MM.1S (cell line): ENCODE results near the gene TMEM178B.

ENCODE experiments used
- DNase-seq: peaks from one replicate; pipeline ENCODE4 v3.0.0-alpha.2; 2015
- H2AFZ ChIP-seq: fragments of 300-600 bp; sonication (generic); 2 replicates; pipeline ENCODE4 v1.6.0; 2016; ENCODE audit warnings: antibody characterized with exemption, low read length
- H3F3A ChIP-seq: fragments of 300-600 bp; sonication (generic); 2 replicates; pipeline ENCODE4 v1.6.1; 2016; ENCODE audit warnings: mild to moderate bottlenecking, antibody characterized with exemption, low read length, moderate library complexity, mixed read lengths; ENCODE audit not compliant: insufficient read depth
- H3K27ac ChIP-seq: fragments of 300-600 bp; sonication (generic); 2 replicates; pipeline ENCODE4 v1.5.1; 2016; ENCODE audit warnings: mild to moderate bottlenecking, low read length
- H3K27me3 ChIP-seq: fragments of 300-600 bp; sonication (generic); replicated peaks from 2 replicates; pipeline ENCODE4 v1.6.0; 2016; ENCODE audit warnings: low read length; ENCODE audit not compliant: insufficient read depth
- H3K36me3 ChIP-seq: fragments of 300-600 bp; sonication (generic); replicated peaks from 2 replicates; pipeline ENCODE4 v1.6.1; 2016; ENCODE audit warnings: mild to moderate bottlenecking, low read length, mixed read lengths; ENCODE audit not compliant: insufficient read depth
- H3K4me1 ChIP-seq: fragments of 300-600 bp; sonication (generic); 2 replicates; pipeline ENCODE4 v1.6.1; 2016; ENCODE audit warnings: low read length, mixed read lengths
- H3K4me2 ChIP-seq: fragments of 300-600 bp; sonication (generic); 2 replicates; pipeline ENCODE4 v1.6.0; 2016; ENCODE audit warnings: low read depth, low read length
- H3K4me3 ChIP-seq: fragments of 300-600 bp; sonication (generic); 2 replicates; pipeline ENCODE4 v1.5.1; 2016; ENCODE audit warnings: low read length, mixed read lengths
- H3K79me2 ChIP-seq: fragments of 300-600 bp; sonication (generic); 2 replicates; pipeline ENCODE4 v1.6.1; 2016; ENCODE audit warnings: mixed run types, low read length, mixed read lengths
- H3K9ac ChIP-seq: fragments of 300-600 bp; sonication (generic); 2 replicates; pipeline ENCODE4 v1.6.1; 2016; ENCODE audit warnings: low read length, mixed read lengths
- H3K9me2 ChIP-seq: fragments of 300-600 bp; sonication (generic); replicated peaks from 2 replicates; pipeline ENCODE4 v1.6.1; 2016; ENCODE audit warnings: mild to moderate bottlenecking, low read length, mixed read lengths; ENCODE audit not compliant: insufficient read depth
- H3K9me3 ChIP-seq: fragments of 300-600 bp; sonication (generic); replicated peaks from 2 replicates; pipeline ENCODE4 v1.6.1; 2016; ENCODE audit warnings: mild to moderate bottlenecking, low read length, mixed read lengths; ENCODE audit not compliant: insufficient read depth
- H4K20me1 ChIP-seq: fragments of 300-600 bp; sonication (generic); 2 replicates; pipeline ENCODE4 v1.6.1; 2016; ENCODE audit warnings: mild to moderate bottlenecking, low read length, moderate library complexity, mixed read lengths; ENCODE audit not compliant: insufficient read depth
- CTCF ChIP-seq: fragments of 300-600 bp; sonication (generic); IDR thresholded peaks from 2 replicates; pipeline ENCODE4 v1.5.1; 2016; ENCODE audit warnings: antibody characterized with exemption, low read length, mixed read lengths
- EZH2 ChIP-seq: fragments of 300-600 bp; sonication (generic); optimal IDR thresholded peaks from 2 replicates; pipeline ENCODE3; 2017; ENCODE audit warnings: low read depth, mild to moderate bottlenecking, antibody characterized with exemption, low read length, mixed read lengths
- EZH2phosphoT487 ChIP-seq: fragments of 300-600 bp; sonication (generic); IDR thresholded peaks from 2 replicates; pipeline ENCODE4 v1.6.1; 2018; ENCODE audit warnings: antibody characterized with exemption, low read length

Gene TMEM178B

GRCh38 chr7:141406347-141406746 lies 332.5 kb downstream of the TMEM178B start:
- Histone ChIP-seq H3K4me1 (no peaks in the 10 kb centered on the region), H4K20me1 (no peaks in the 10 kb centered on the region), H3K9ac (no peak overlapping the region), H3K4me2 (no peak overlapping the region), H3K9me2 (no peaks in the 10 kb centered on the region), H3K9me3 (no peaks in the 10 kb centered on the region), H3F3A (no peaks in the 10 kb centered on the region), H3K36me3 (no peaks in the 10 kb centered on the region), H2AFZ (no peak overlapping the region), H3K4me3 (no peak overlapping the region), H3K79me2 (no peaks in the 10 kb centered on the region), H3K27ac (no peak overlapping the region), H3K27me3 (no peaks in the 10 kb centered on the region)
- DNase-seq: no peak
- TF ChIP-seq EZH2phosphoT487 (no peak), CTCF (no peak), EZH2 (no peak)

GRCh38 chr7:141407893-141408292 lies 334.0 kb downstream of the TMEM178B start:
- H3K4me1 ChIP-seq: no peaks in the 10 kb centered on the region
- H3K9ac ChIP-seq: no peak overlapping the region
- no peak overlapping the region for H2AFZ ChIP-seq
- no peaks in the 10 kb centered on the region for H4K20me1 ChIP-seq
- H3K9me3 ChIP-seq: no peaks in the 10 kb centered on the region
- no peaks in the 10 kb centered on the region for H3K36me3 ChIP-seq
- DNase-seq: no peak
- no peaks in the 10 kb centered on the region for H3K27me3 ChIP-seq
- H3K4me2 ChIP-seq: no peak overlapping the region
- no peaks in the 10 kb centered on the region for H3K79me2 ChIP-seq
- H3K9me2 ChIP-seq: no peaks in the 10 kb centered on the region
- H3K4me3 ChIP-seq: no peak overlapping the region
- H3K27ac ChIP-seq: no peak overlapping the region
- no peak for TF ChIP-seq EZH2phosphoT487
- no peak for TF ChIP-seq CTCF
- TF ChIP-seq EZH2: no peak
- no peaks in the 10 kb centered on the region for H3F3A ChIP-seq

- no peak overlapping the region for H3K4me2 ChIP-seq
- no peaks in the 10 kb centered on the region for H3K9me3 ChIP-seq
- no peaks in the 10 kb centered on the region for H3F3A ChIP-seq
- H4K20me1 ChIP-seq: no peaks in the 10 kb centered on the region
- no peak overlapping the region for H3K4me3 ChIP-seq
- no peak overlapping the region for H3K9ac ChIP-seq
- H3K36me3 ChIP-seq: no peaks in the 10 kb centered on the region
- H3K27me3 ChIP-seq: no peaks in the 10 kb centered on the region
- TF ChIP-seq EZH2phosphoT487: no peak
- H3K79me2 ChIP-seq: no peaks in the 10 kb centered on the region
- H3K4me1 ChIP-seq: no peaks in the 10 kb centered on the region
- H3K9me2 ChIP-seq: no peaks in the 10 kb centered on the region
- no peak overlapping the region for H3K27ac ChIP-seq
- no peak for DNase-seq
- no peak overlapping the region for H2AFZ ChIP-seq
Observed at GRCh38 chr7:141408440-141408839, 334.6 kb downstream of the TMEM178B start.

GRCh38 chr7:141409219-141409618 lies 335.4 kb downstream of the TMEM178B start:
- no peak overlapping the region for H3K27ac ChIP-seq
- H3K9me3 ChIP-seq: no peaks in the 10 kb centered on the region
- no peak overlapping the region for H3K4me3 ChIP-seq
- no peak overlapping the region for H2AFZ ChIP-seq
- H4K20me1 ChIP-seq: no peaks in the 10 kb centered on the region
- H3K79me2 ChIP-seq: no peaks in the 10 kb centered on the region
- H3F3A ChIP-seq: no peaks in the 10 kb centered on the region
- no peaks in the 10 kb centered on the region for H3K27me3 ChIP-seq
- no peaks in the 10 kb centered on the region for H3K36me3 ChIP-seq
- H3K9me2 ChIP-seq: no peaks in the 10 kb centered on the region
- H3K4me2 ChIP-seq: no peak overlapping the region
- TF ChIP-seq CTCF (no peak), EZH2 (no peak), EZH2phosphoT487 (no peak)
- H3K9ac ChIP-seq: no peak overlapping the region
- DNase-seq: no peak
- H3K4me1 ChIP-seq: no peaks in the 10 kb centered on the region
